Endothelial cell of umbilical vein (primary cell): ENCODE measurements around the gene COX6B1. TPM values are rescaled to one million over a fixed set of nuclear protein-coding genes. Genes with fewer than 3 reads are reported as not detected.

Experiments used
- BruUV-seq: library from RNA; stranded (reverse); fragments of 400-500 nt; replicated peaks from 2 replicates; lab custom pipeline; 2021; lab: Mats Ljungman, UMichigan
- CTCF ChIA-PET: fragments of 300-600, 350-600 bp; sonication (Branson Sonifier 250); formaldehyde crosslinking; loops from one replicate; lab custom pipeline; 2021; ENCODE audit warnings: antibody characterized with exemption, inconsistent platforms; lab: Charles Lee
- POLR2A ChIA-PET: fragments of 300-600, 350-600 bp; sonication (Branson Sonifier 250); formaldehyde crosslinking; loops from one replicate; lab custom pipeline; 2021; ENCODE audit warnings: antibody characterized with exemption, inconsistent platforms; lab: Charles Lee
- DNase-seq: peaks from one replicate; pipeline ENCODE4 v3.0.0-alpha.2; 2011; ENCODE audit warnings: low read depth, low spot score
- FAIRE-seq: peaks from 2 replicates; lab custom pipeline; 2011; peaks lifted over from hg19 to GRCh38; lab: Jason Lieb, UNC
- H2AFZ ChIP-seq: 2 replicates; pipeline ENCODE4 v1.6.0; 2012; ENCODE audit warnings: low read depth, low read length, control low read depth, inconsistent platforms
- H3K27ac ChIP-seq: 2 replicates; pipeline ENCODE4 v1.5.1; 2011; ENCODE audit warnings: low read depth, mild to moderate bottlenecking, control low read depth, low read length, moderate library complexity; ENCODE audit not compliant: insufficient read depth
- H3K27me3 ChIP-seq, 2 experiments: 2 replicates each; pipeline versions ENCODE4 v1.6.0 to v1.6.1; 2011; ENCODE audit warnings: low read length in 2 of 2, mixed read lengths in 1 of 2; ENCODE audit not compliant: control insufficient read depth in 2 of 2, insufficient read depth in 2 of 2
- H3K36me3 ChIP-seq, 2 experiments: 2 replicates in 1 of 2; 3 replicates in 1 of 2; pipeline ENCODE4 v1.5.1; 2011; ENCODE audit warnings: low read length in 2 of 2, mild to moderate bottlenecking in 1 of 2, moderate library complexity in 1 of 2; ENCODE audit not compliant: control insufficient read depth in 2 of 2, insufficient read depth in 2 of 2; ENCODE audit errors: extremely low read depth in 1 of 2
- H3K4me1 ChIP-seq: 3 replicates; pipeline ENCODE4 v1.5.1; 2011; ENCODE audit warnings: mild to moderate bottlenecking, low read length; ENCODE audit not compliant: control insufficient read depth, insufficient read depth; ENCODE audit errors: extremely low read depth
- H3K4me2 ChIP-seq: 2 replicates; pipeline ENCODE4 v1.6.1; 2011; ENCODE audit warnings: low read length, control low read depth, mixed read lengths; ENCODE audit not compliant: insufficient read depth
- H3K4me3 ChIP-seq, 3 experiments: fragments of 200-600 bp in 1 of 3; sonication (generic), shearing (Covaris generic) in 1 of 3; replicated peaks in 1 of 3; 2 replicates each; pipeline ENCODE4 v1.5.1; 2011 to 2016; ENCODE audit warnings: control low read depth in 3 of 3, low read length in 3 of 3, mild to moderate bottlenecking in 2 of 3, inconsistent platforms in 1 of 3, low read depth in 1 of 3, moderate library complexity in 1 of 3; ENCODE audit not compliant: insufficient read depth in 1 of 3
- H3K79me2 ChIP-seq: 2 replicates; pipeline ENCODE4 v1.6.0; 2012; ENCODE audit warnings: low read length, inconsistent platforms; ENCODE audit not compliant: control insufficient read depth, insufficient read depth
- H3K9ac ChIP-seq: replicated peaks from 2 replicates; pipeline ENCODE3; 2011; ENCODE audit warnings: low read length, control low read depth; ENCODE audit not compliant: insufficient read depth; ENCODE audit errors: extremely low read depth
- H3K9me1 ChIP-seq: replicated peaks from 3 replicates; pipeline ENCODE4 v1.6.0; 2011; ENCODE audit warnings: mild to moderate bottlenecking, low read length; ENCODE audit not compliant: control insufficient read depth, insufficient read depth; ENCODE audit errors: extremely low read depth
- H3K9me3 ChIP-seq: replicated peaks from 2 replicates; pipeline ENCODE4 v1.5.1; 2012; ENCODE audit warnings: low read length, inconsistent platforms; ENCODE audit not compliant: control insufficient read depth, insufficient read depth
- H4K20me1 ChIP-seq: replicated peaks from 2 replicates; pipeline ENCODE3; 2011; ENCODE audit warnings: mild to moderate bottlenecking, low read length; ENCODE audit not compliant: control insufficient read depth, insufficient read depth; ENCODE audit errors: extremely low read depth
- EZH2 ChIP-seq: IDR thresholded peaks from 2 replicates; pipeline ENCODE4 v1.6.1; 2012; ENCODE audit warnings: borderline replicate concordance, low read depth, mild to moderate bottlenecking, moderate library complexity, low read length, inconsistent platforms; ENCODE audit not compliant: severe bottlenecking
- FOS ChIP-seq: IDR thresholded peaks from 2 replicates; pipeline ENCODE4 v1.6.1; 2011; ENCODE audit warnings: mild to moderate bottlenecking, low read length, moderate library complexity, borderline replicate concordance; ENCODE audit not compliant: insufficient read depth
- GATA2 ChIP-seq: IDR thresholded peaks from 2 replicates; pipeline ENCODE4 v1.7.0; 2011; ENCODE audit warnings: low read depth, mild to moderate bottlenecking, moderate library complexity, mixed read lengths, low read length; ENCODE audit not compliant: insufficient read length, insufficient read depth
- JUN ChIP-seq: IDR thresholded peaks from 2 replicates; pipeline ENCODE4 v1.6.1; 2011; ENCODE audit warnings: borderline replicate concordance, low read depth; ENCODE audit not compliant: insufficient read length, insufficient read depth
- MYC ChIP-seq: IDR thresholded peaks from one replicate; pipeline ENCODE4 v1.6.1; 2011; ENCODE audit warnings: mild to moderate bottlenecking, low read depth, low read length
- POLR2A ChIP-seq: IDR thresholded peaks from 2 replicates; pipeline ENCODE4 v1.6.1; 2012; ENCODE audit warnings: low read depth, mild to moderate bottlenecking, control low read depth, low read length
- POLR2AphosphoS5 ChIP-seq: IDR thresholded peaks from 2 replicates; pipeline ENCODE4 v1.6.1; 2012; ENCODE audit warnings: low read depth, mild to moderate bottlenecking, control low read depth, low read length, moderate library complexity; ENCODE audit not compliant: insufficient read depth
- dilution Hi-C: fragments of 300-500 bp; cut with MboI; formaldehyde crosslinking; loops from one replicate; pipeline ENCODE4 v1.15.0; 2019; ENCODE audit warnings: low sequenced_read_pairs; ENCODE audit not compliant: extremely low pct_ligation_motif_present
- intact Hi-C: fragments of 100-400 bp; cut with micrococcal nuclease; formaldehyde crosslinking; loops from one replicate; pipeline ENCODE4 v1.10.0; 2022
- polyA plus RNA-seq, 4 experiments: library from polyadenylated mRNA; depleted of rRNA in 3 of 4; stranded (reverse) in 3 of 4; unstranded in 1 of 4; fragments of >200 nt; gene quantifications; 2 replicates each; pipeline versions ENCODE4 v1.2.1 to v1.2.3, GENCODE V29; 2011 to 2012; ENCODE audit warnings: missing spikeins in 1 of 4
- total RNA-seq: library from RNA; stranded (reverse); gene quantifications from 2 replicates; pipeline ENCODE4 v1.2.3, GENCODE V29; 2021
- TF ChIP-seq, protein P1 (sequence below), 2 donors: IDR thresholded peaks; 1 replicate in 1 of 2; 2 replicates in 1 of 2; pipeline ENCODE4 v1.5.1; 2011; ENCODE audit warnings: low read length in 2 of 2, mild to moderate bottlenecking in 2 of 2, moderate library complexity in 2 of 2, control low read depth in 1 of 2, inconsistent platforms in 1 of 2, low read depth in 1 of 2; ENCODE audit not compliant: insufficient read depth in 1 of 2; ENCODE audit errors: extremely low read depth in 1 of 2
- TF ChIP-seq, protein P2 (sequence below): IDR thresholded peaks from 2 replicates; pipeline ENCODE4 v1.6.1; 2011; ENCODE audit not compliant: insufficient read depth, insufficient read length

Gene COX6B1
- total and polyA plus RNA-seq, 2 donors (not counting 3 experiments of a cell fraction or from before 2014, with no cell fraction given) = 327 to 692 TPM

DNA sequence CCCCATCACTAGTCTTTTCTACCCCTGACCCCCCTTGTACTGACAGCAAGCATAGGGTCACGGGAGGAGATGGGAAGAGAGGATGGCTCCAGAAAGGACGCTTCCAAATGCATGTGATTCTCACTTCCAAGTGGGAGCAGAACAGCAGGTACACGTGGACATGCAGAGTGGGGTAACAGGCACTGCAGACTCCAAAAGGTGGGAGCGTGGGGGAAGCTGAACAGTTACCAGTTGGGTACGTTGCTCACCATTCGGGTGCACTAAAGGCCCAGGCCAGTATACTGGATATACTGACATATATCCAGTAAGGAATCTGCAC lies 8.8 kb upstream of the COX6B1 start:
- H3K79me2 ChIP-seq = no peaks in the 10 kb centered on the region
- no peak overlapping the region for H2AFZ ChIP-seq
- peaks cover 9 to 24% of the 10 kb centered on the region in 2 experiments for H3K36me3 ChIP-seq
- H3K4me3 ChIP-seq = no peak overlapping the region
- CTCF ChIA-PET = no interaction called here
- DNase-seq (no peak), FAIRE-seq (no peak)
- no peak overlapping the region for H3K4me2 ChIP-seq
- H3K9me3 ChIP-seq = no peaks in the 10 kb centered on the region
- no peaks in the 10 kb centered on the region for H3K9me1 ChIP-seq
- BruUV-seq = no TSS peak
- intact Hi-C loops (no loop called here), dilution Hi-C loops (no loop called here)
- no peak for TF ChIP-seq POLR2AphosphoS5
- no peak for TF ChIP-seq JUN
- H3K4me1 ChIP-seq = peaks cover 14% of the 10 kb centered on the region
- POLR2A ChIA-PET = no interaction called here
- H3K27ac ChIP-seq = no peak overlapping the region
- H4K20me1 ChIP-seq = no peaks in the 10 kb centered on the region
- H3K27me3 ChIP-seq = no peaks in the 10 kb centered on the region
- no peak overlapping the region for H3K9ac ChIP-seq

DNA sequence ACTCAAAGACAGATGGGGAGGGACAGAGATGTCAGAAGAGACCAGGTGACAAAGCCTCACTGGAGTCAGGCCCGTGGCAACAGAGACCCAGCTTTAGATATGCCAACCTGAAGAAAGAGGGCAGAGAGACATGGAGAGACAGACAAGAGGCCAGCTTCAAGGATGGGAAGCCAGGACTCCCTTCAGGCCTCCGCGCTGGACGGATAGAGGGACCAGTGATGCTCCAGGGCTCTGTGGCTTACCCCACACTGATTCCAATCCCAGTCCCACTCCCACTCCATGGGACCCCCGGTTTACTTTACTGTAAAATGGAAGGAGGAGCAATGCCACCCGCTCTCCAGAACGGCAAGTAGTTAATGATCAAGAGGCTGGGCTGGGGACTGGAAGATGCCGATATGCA lies 8.3 kb upstream of the COX6B1 start:
- no peak overlapping the region for H3K4me3 ChIP-seq
- H3K9ac ChIP-seq = no peak overlapping the region
- no peaks in the 10 kb centered on the region for H3K9me1 ChIP-seq
- H3K4me2 ChIP-seq = no peak overlapping the region
- DNase-seq (no peak), FAIRE-seq (no peak)
- TF ChIP-seq MYC (no peak), FOS (no peak), POLR2A (no peak), JUN (no peak), EZH2 (no peak), GATA2 (no peak), POLR2AphosphoS5 (no peak)
- TF ChIP-seq, protein P1, sequence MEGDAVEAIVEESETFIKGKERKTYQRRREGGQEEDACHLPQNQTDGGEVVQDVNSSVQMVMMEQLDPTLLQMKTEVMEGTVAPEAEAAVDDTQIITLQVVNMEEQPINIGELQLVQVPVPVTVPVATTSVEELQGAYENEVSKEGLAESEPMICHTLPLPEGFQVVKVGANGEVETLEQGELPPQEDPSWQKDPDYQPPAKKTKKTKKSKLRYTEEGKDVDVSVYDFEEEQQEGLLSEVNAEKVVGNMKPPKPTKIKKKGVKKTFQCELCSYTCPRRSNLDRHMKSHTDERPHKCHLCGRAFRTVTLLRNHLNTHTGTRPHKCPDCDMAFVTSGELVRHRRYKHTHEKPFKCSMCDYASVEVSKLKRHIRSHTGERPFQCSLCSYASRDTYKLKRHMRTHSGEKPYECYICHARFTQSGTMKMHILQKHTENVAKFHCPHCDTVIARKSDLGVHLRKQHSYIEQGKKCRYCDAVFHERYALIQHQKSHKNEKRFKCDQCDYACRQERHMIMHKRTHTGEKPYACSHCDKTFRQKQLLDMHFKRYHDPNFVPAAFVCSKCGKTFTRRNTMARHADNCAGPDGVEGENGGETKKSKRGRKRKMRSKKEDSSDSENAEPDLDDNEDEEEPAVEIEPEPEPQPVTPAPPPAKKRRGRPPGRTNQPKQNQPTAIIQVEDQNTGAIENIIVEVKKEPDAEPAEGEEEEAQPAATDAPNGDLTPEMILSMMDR (IDR thresholded peaks at IDR 0.05; ENCODE audit: extremely low read depth in 1 of 2, insufficient read depth in 1 of 2, low read depth in 1 of 2, low read length in 2 of 2) = no peak
- TF ChIP-seq, protein P2, sequence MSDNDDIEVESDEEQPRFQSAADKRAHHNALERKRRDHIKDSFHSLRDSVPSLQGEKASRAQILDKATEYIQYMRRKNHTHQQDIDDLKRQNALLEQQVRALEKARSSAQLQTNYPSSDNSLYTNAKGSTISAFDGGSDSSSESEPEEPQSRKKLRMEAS = no peak
- no TSS peak for BruUV-seq
- no peaks in the 10 kb centered on the region for H4K20me1 ChIP-seq
- no peaks in the 10 kb centered on the region for H3K27me3 ChIP-seq
- H3K79me2 ChIP-seq = no peaks in the 10 kb centered on the region
- no peak overlapping the region for H2AFZ ChIP-seq
- intact Hi-C loops (no loop called here), dilution Hi-C loops (no loop called here)
- CTCF ChIA-PET = no interaction called here
- H3K9me3 ChIP-seq = no peaks in the 10 kb centered on the region
- H3K36me3 ChIP-seq = peaks cover 9 to 23% of the 10 kb centered on the region in 2 experiments
- POLR2A ChIA-PET = no interaction called here
- no peak overlapping the region for H3K27ac ChIP-seq
- peaks cover 18% of the 10 kb centered on the region for H3K4me1 ChIP-seq
